PC-9 (cell line): Measurements from ENCODE around the gene ATP1B3.

Source experiments
- CTCF ChIP-seq: fragments of 200-600 bp; sonication (generic); conservative IDR thresholded peaks from 2 replicates; pipeline ENCODE4 v1.6.1; 2017; ENCODE audit warnings: mixed run types, antibody characterized with exemption, mild to moderate bottlenecking, moderate library complexity
- EZH2 ChIP-seq: fragments of 200-600 bp; sonication (generic); IDR thresholded peaks from 2 replicates; pipeline ENCODE4 v1.8.0; 2017; ENCODE audit warnings: antibody characterized with exemption, low read depth

- no peak for TF ChIP-seq CTCF
- TF ChIP-seq EZH2 = no peak
Observed at GRCh38 chr3:141952611-141953010, 76.2 kb downstream of the ATP1B3 start.
